Natural killer cell (primary cell): ENCODE results near the gene NRF1. TPM values are rescaled to one million over a fixed set of nuclear protein-coding genes. Genes with fewer than 3 reads are reported as not detected.

ENCODE experiments used
- ATAC-seq, 3 donors: fragments of 150-1000 bp in 2 of 3; fragments of 200-7000 bp in 1 of 3; cut with Tn5 transposase; 1 replicate in 1 of 3; 2 replicates in 2 of 3; pipeline ENCODE4 v1.10.0; 2021; ENCODE audit warnings: mild to moderate bottlenecking in 2 of 3, moderate library complexity in 2 of 3
- DNase-seq, 2 donors: peaks; one replicate each; pipeline versions ENCODE4 v3.0.0 to v3.0.0-alpha.2; 2013 to 2021; ENCODE audit warnings: mixed read lengths in 1 of 2
- H3K27ac ChIP-seq: one replicate; pipeline ENCODE4 v1.5.1; 2013; ENCODE audit warnings: mild to moderate bottlenecking, low read length
- H3K27me3 ChIP-seq: one replicate; pipeline ENCODE4 v1.6.1; 2013; ENCODE audit warnings: low read length; ENCODE audit not compliant: control insufficient read depth, insufficient read depth
- H3K36me3 ChIP-seq: one replicate; pipeline ENCODE4 v1.6.1; 2013; ENCODE audit warnings: low read length; ENCODE audit not compliant: control insufficient read depth, insufficient read depth
- H3K4me1 ChIP-seq: one replicate; pipeline ENCODE4 v1.6.1; 2013; ENCODE audit warnings: low read length; ENCODE audit not compliant: control insufficient read depth, insufficient read depth
- H3K4me3 ChIP-seq: one replicate; pipeline ENCODE4 v1.5.1; 2013; ENCODE audit warnings: low read length
- H3K9me3 ChIP-seq: one replicate; pipeline ENCODE4 v1.6.1; 2013; ENCODE audit warnings: low read length; ENCODE audit not compliant: control insufficient read depth, insufficient read depth
- H3K27ac Mint-ChIP-seq, 2 donors: one replicate each; pipeline ENCODE4 v1.8.0; 2022; ENCODE audit warnings: mild to moderate bottlenecking in 2 of 2, mixed read lengths in 2 of 2, moderate library complexity in 1 of 2
- H3K27me3 Mint-ChIP-seq, 2 donors: one replicate each; pipeline ENCODE4 v1.8.0; 2022; ENCODE audit warnings: low read depth in 2 of 2, mixed read lengths in 2 of 2
- H3K36me3 Mint-ChIP-seq: one replicate; pipeline ENCODE4 v1.8.0; 2022; ENCODE audit warnings: mixed read lengths
- H3K4me1 Mint-ChIP-seq, 2 donors: one replicate each; pipeline ENCODE4 v1.8.0; 2022; ENCODE audit warnings: mixed read lengths in 2 of 2
- H3K4me3 Mint-ChIP-seq: one replicate; pipeline ENCODE4 v1.8.0; 2022; ENCODE audit warnings: mild to moderate bottlenecking, moderate library complexity, mixed read lengths
- H3K9me3 Mint-ChIP-seq, 2 donors: one replicate each; pipeline ENCODE4 v1.8.0; 2022; ENCODE audit warnings: mixed read lengths in 2 of 2
- CTCF ChIP-seq: fragments of 200-600 bp; IDR thresholded peaks from one replicate; pipeline ENCODE4 v1.8.0; 2022; ENCODE audit warnings: antibody characterized with exemption
- WGBS: methylation state at CpG from one replicate; pipeline ENCODE4 v1.1.7; 2013; ENCODE audit warnings: missing lambda C conversion rate; ENCODE audit not compliant: insufficient coverage; 5-methylcytosine and 5-hydroxymethylcytosine counted together
- intact Hi-C: fragments of 100-400 bp; cut with micrococcal nuclease; formaldehyde crosslinking; loops from one replicate; pipeline ENCODE4 v1.14.2; 2022
- total RNA-seq, 4 donors: library from RNA; stranded (reverse); fragments of 120-200 nt in 1 of 4; gene quantifications; one replicate each; pipeline versions ENCODE4 v1.2.3 to v1.2.4, GENCODE V29; 2013 to 2022

The NRF1 gene
- total RNA-seq, 3 donors from 2014 or later (not counting 1 experiment from before 2014, with no cell fraction given), result 39.8 to 43.5 (median 40.1) TPM

GRCh38 chr7:129776362-129776722 is 164.8 kb downstream of the NRF1 start:
- no peak for TF ChIP-seq CTCF
- no peak overlapping the region for H3K27ac Mint-ChIP-seq
- DNase-seq (no peak), ATAC-seq (no peak)
- H3K4me1 Mint-ChIP-seq, result peaks cover 5% of the 10 kb centered on the region in 2 donors
- 82% methylated on average over 1 of the region's 1 CpG for WGBS
- intact Hi-C loops, result no loop called here
- Histone ChIP-seq H3K27me3 (peaks cover 24% of the 10 kb centered on the region), H3K9me3 (no peaks in the 10 kb centered on the region), H3K27ac (no peak overlapping the region), H3K4me1 (peaks cover 25% of the 10 kb centered on the region), H3K36me3 (no peaks in the 10 kb centered on the region), H3K4me3 (no peak overlapping the region)
- H3K4me3 Mint-ChIP-seq, result no peak overlapping the region
- H3K27me3 Mint-ChIP-seq, result peaks cover 21 to 25% of the 10 kb centered on the region in 2 donors
- H3K36me3 Mint-ChIP-seq, result no peaks in the 10 kb centered on the region
- no peaks in the 10 kb centered on the region for H3K9me3 Mint-ChIP-seq

- Mint-ChIP-seq H3K27me3 (peaks cover 24 to 33% of the 10 kb centered on the region in 2 donors), H3K27ac (no peak overlapping the region), H3K9me3 (no peaks in the 10 kb centered on the region), H3K4me3 (no peak overlapping the region), H3K4me1 (peaks cover 8 to 15% of the 10 kb centered on the region in 2 donors), H3K36me3 (no peaks in the 10 kb centered on the region)
- intact Hi-C loops, result no loop called here
- no peaks in the 10 kb centered on the region for H3K36me3 ChIP-seq
- H3K9me3 ChIP-seq, result no peaks in the 10 kb centered on the region
- 41% methylated on average over 19 of the region's 19 CpGs for WGBS
- H3K27ac ChIP-seq, result no peak overlapping the region
- ATAC-seq (no peak), DNase-seq (no peak)
- peaks cover 32% of the 10 kb centered on the region for H3K27me3 ChIP-seq
- TF ChIP-seq CTCF, result no peak
- H3K4me1 ChIP-seq, result peaks cover 34% of the 10 kb centered on the region
- no peak overlapping the region for H3K4me3 ChIP-seq
These were observed 165.8 kb downstream of the NRF1 start for GRCh38 chr7:129777195-129777844.

GRCh38 chr7:129777993-129778769 is 166.7 kb downstream of the NRF1 start:
- H3K9me3 ChIP-seq, result no peaks in the 10 kb centered on the region
- peaks cover 17 to 23% of the 10 kb centered on the region in 2 donors for H3K4me1 Mint-ChIP-seq
- ATAC-seq (no peak), DNase-seq (no peak)
- no peak for TF ChIP-seq CTCF
- no peaks in the 10 kb centered on the region for H3K36me3 Mint-ChIP-seq
- H3K9me3 Mint-ChIP-seq, result no peaks in the 10 kb centered on the region
- H3K27me3 Mint-ChIP-seq, result peaks cover 33 to 41% of the 10 kb centered on the region in 2 donors
- H3K36me3 ChIP-seq, result no peaks in the 10 kb centered on the region
- peaks cover 43% of the 10 kb centered on the region for H3K4me1 ChIP-seq
- no peak overlapping the region for H3K27ac ChIP-seq
- 17% methylated on average over 45 of the region's 45 CpGs for WGBS
- H3K4me3 ChIP-seq, result no peak overlapping the region
- no peak overlapping the region for H3K27ac Mint-ChIP-seq
- intact Hi-C loops, result no loop called here
- peaks cover 40% of the 10 kb centered on the region for H3K27me3 ChIP-seq
- peak overlapping the region; percentile 65 for H3K4me3 Mint-ChIP-seq
